K562 (cell line): ENCODE results near the gene KLHL24. TPM values are rescaled to one million over a fixed set of nuclear protein-coding genes. Genes with fewer than 3 reads are reported as not detected.

ENCODE experiments used
- ATAC-seq: fragments of 200-7000 bp; cut with Tn5 transposase; 3 replicates; pipeline ENCODE4 v1.9.1; 2020; ENCODE audit warnings: moderate library complexity
- BruUV-seq: library from RNA; stranded (reverse); fragments of 400-500 nt; replicated peaks from 2 replicates; lab custom pipeline; 2021; lab: Mats Ljungman, UMichigan
- CTCF ChIA-PET: fragments of 300-600 bp; formaldehyde crosslinking; extraction: SDS; loops from one replicate; lab custom pipeline; 2021; ENCODE audit warnings: low intra/inter-chr PET ratio; lab: Yijun Ruan, JAX
- POLR2A ChIA-PET: fragments of 300-600, 350-650 bp; sonication (Branson Sonifier 250); formaldehyde crosslinking; extraction: SDS; loops from one replicate; lab custom pipeline; 2021; ENCODE audit warnings: antibody characterized with exemption, inconsistent platforms; lab: Yijun Ruan, JAX
- DNase-seq, 4 experiments: peaks; one replicate each; pipeline versions ENCODE4 v3.0.0 to v3.0.0-alpha.2; 2011 to 2018; ENCODE audit warnings: low spot score in 3 of 4, mixed read lengths in 3 of 4; ENCODE audit errors: extremely low read depth in 1 of 4
- FAIRE-seq: peaks from 2 replicates; lab custom pipeline; 2011; peaks lifted over from hg19 to GRCh38; lab: Jason Lieb, UNC
- H2AFZ ChIP-seq: 2 replicates; pipeline ENCODE4 v1.6.0; 2011; ENCODE audit warnings: low read depth, low read length, control low read depth, inconsistent platforms
- H3K27ac ChIP-seq: fragments of 200-600 bp; 3 replicates; pipeline ENCODE4 v1.8.0; 2011; ENCODE audit warnings: low read depth, mild to moderate bottlenecking, control low read depth, inconsistent platforms, low read length, moderate library complexity, mixed read lengths; ENCODE audit errors: extremely low read depth
- H3K27me3 ChIP-seq, 2 experiments: fragments of 300-600 bp in 1 of 2; 2 replicates in 1 of 2; 3 replicates in 1 of 2; pipeline versions ENCODE4 v1.6.0 to v1.8.0; 2011; ENCODE audit warnings: inconsistent platforms in 2 of 2, low read length in 2 of 2, mild to moderate bottlenecking in 1 of 2, mixed read lengths in 1 of 2, moderate library complexity in 1 of 2; ENCODE audit not compliant: control insufficient read depth in 2 of 2, insufficient read depth in 2 of 2
- H3K36me3 ChIP-seq: fragments of 300-600 bp; 3 replicates; pipeline ENCODE4 v1.8.0; 2011; ENCODE audit warnings: mild to moderate bottlenecking, low read length, inconsistent platforms; ENCODE audit not compliant: control insufficient read depth, insufficient read depth
- H3K4me1 ChIP-seq, 2 experiments: fragments of 200-600 bp in 1 of 2; replicated peaks in 1 of 2; 2 replicates in 1 of 2; 3 replicates in 1 of 2; pipeline versions ENCODE4 v1.5.1 to v1.8.0; 2011; ENCODE audit warnings: inconsistent platforms in 2 of 2, low read length in 2 of 2, mild to moderate bottlenecking in 1 of 2, mixed read lengths in 1 of 2, moderate library complexity in 1 of 2; ENCODE audit not compliant: control insufficient read depth in 2 of 2, insufficient read depth in 2 of 2
- H3K4me2 ChIP-seq: 2 replicates; pipeline ENCODE4 v1.6.1; 2011; ENCODE audit warnings: low read length, control low read depth, inconsistent platforms, mixed read lengths; ENCODE audit not compliant: insufficient read depth
- H3K4me3 ChIP-seq: fragments of 200-600 bp; sonication (generic), shearing (Covaris generic); 2 replicates; pipeline ENCODE4 v1.5.1; 2016; ENCODE audit warnings: control low read depth, inconsistent platforms
- H3K79me2 ChIP-seq: fragments of 200-600 bp; 3 replicates; pipeline ENCODE4 v1.8.0; 2011; ENCODE audit warnings: low read length, inconsistent platforms; ENCODE audit not compliant: control insufficient read depth, insufficient read depth
- H3K9ac ChIP-seq, 2 experiments: 2 replicates each; pipeline versions ENCODE4 v1.6.0 to v1.6.1; 2011; ENCODE audit warnings: low read depth in 2 of 2, low read length in 2 of 2, control low read depth in 1 of 2, inconsistent platforms in 1 of 2, mild to moderate bottlenecking in 1 of 2, mixed read lengths in 1 of 2; ENCODE audit not compliant: insufficient read depth in 1 of 2
- H3K9me1 ChIP-seq: one replicate; pipeline ENCODE4 v1.6.0; 2011; ENCODE audit warnings: inconsistent platforms, mild to moderate bottlenecking, low read length, moderate library complexity; ENCODE audit not compliant: control insufficient read depth, insufficient read depth
- H3K9me3 ChIP-seq: replicated peaks from 2 replicates; pipeline ENCODE4 v1.5.1; 2011; ENCODE audit warnings: low read depth, low read length, inconsistent platforms; ENCODE audit not compliant: control insufficient read depth, insufficient read depth
- H4K20me1 ChIP-seq: replicated peaks from 2 replicates; pipeline ENCODE4 v1.6.1; 2011; ENCODE audit warnings: low read length, inconsistent platforms, mixed read lengths; ENCODE audit not compliant: control insufficient read depth, insufficient read depth
- CEBPB ChIP-seq: fragments of 450-650 bp; IDR thresholded peaks from 2 replicates; pipeline ENCODE4 v1.6.1; 2016; ENCODE audit warnings: missing genetic modification characterization, missing compliant biosample characterization
- CHD4 ChIP-seq: fragments of 200-600 bp; sonication (generic); IDR thresholded peaks from 3 replicates; pipeline ENCODE4 v1.6.1; 2012; ENCODE audit warnings: low read depth, mild to moderate bottlenecking, mixed read lengths, low read length, inconsistent platforms; ENCODE audit not compliant: insufficient read depth, insufficient replicate concordance, poor library complexity, severe bottlenecking
- CUX1 ChIP-seq: fragments of 200-800 bp; sonication (Bioruptor generic); IDR thresholded peaks from 2 replicates; pipeline ENCODE4 v1.6.1; 2016; ENCODE audit warnings: missing genetic modification characterization, missing compliant biosample characterization
- HBP1 ChIP-seq: fragments of 450-650 bp; formaldehyde crosslinking; IDR thresholded peaks from 2 replicates; pipeline ENCODE4 v1.4.0; 2022; ENCODE audit warnings: missing genetic modification characterization
- HDAC1 ChIP-seq, 2 experiments: fragments of 450-650 bp; IDR thresholded peaks; 2 replicates each; pipeline ENCODE4 v1.6.1; 2016 to 2017; ENCODE audit warnings: inconsistent platforms in 1 of 2, mild to moderate bottlenecking in 1 of 2, moderate library complexity in 1 of 2
- HDAC2 ChIP-seq: fragments of 450-650 bp; IDR thresholded peaks from 2 replicates; pipeline ENCODE4 v1.6.1; 2016; ENCODE audit warnings: mild to moderate bottlenecking
- HIVEP1 ChIP-seq: fragments of 250-450 bp; sonication (Bioruptor Pico); IDR thresholded peaks from 2 replicates; pipeline ENCODE4 v1.4.0; 2020; ENCODE audit warnings: mild to moderate bottlenecking
- KDM1A ChIP-seq, 2 experiments: fragments of 450-650 bp; IDR thresholded peaks; 2 replicates each; pipeline ENCODE4 v1.6.1; 2016; ENCODE audit warnings: mild to moderate bottlenecking in 2 of 2
- RBM25 ChIP-seq: fragments of 200-400 bp; formaldehyde crosslinking; IDR thresholded peaks from 2 replicates; pipeline ENCODE4 v1.6.1; 2018; ENCODE audit warnings: low read length, low read depth, moderate library complexity; ENCODE audit not compliant: severe bottlenecking
- ZKSCAN8 ChIP-seq: fragments of 200-800 bp; sonication (Bioruptor generic); IDR thresholded peaks from 2 replicates; pipeline ENCODE4 v1.6.1; 2016; ENCODE audit warnings: missing genetic modification characterization, missing compliant biosample characterization
- WGBS: fragments of 100-300 bp; shearing (Covaris generic); methylation state at CpG from one replicate; pipeline ENCODE4 v1.1.6; 2016; ENCODE audit warnings: low coverage, mixed read lengths; ENCODE audit not compliant: insufficient coverage; ENCODE audit errors: missing lambda C conversion rate; 5-methylcytosine and 5-hydroxymethylcytosine counted together
- in situ Hi-C: fragments of 300-500 bp; cut with MboI; formaldehyde crosslinking; loops from 4 replicates; pipeline ENCODE4 v1.15.0; 2018; ENCODE audit warnings: inconsistent platforms, mixed read lengths
- intact Hi-C: fragments of 100-400 bp; cut with micrococcal nuclease; formaldehyde crosslinking; loops from 2 replicates; pipeline ENCODE4 v1.14.2; 2022
- polyA plus RNA-seq, 8 experiments: library from polyadenylated mRNA; depleted of rRNA in 4 of 8; stranded (reverse) in 5 of 8; unstranded in 3 of 8; fragments of >200 nt; fragmentation: Nextera tagmentation in 2 of 8; fragmentation: Illumina TruSeq in 1 of 8; extraction: Ambion mirVana in 2 of 8; extraction: Trizol in 1 of 8; gene quantifications; 2 replicates each; pipeline versions ENCODE4 v1.2.1 to v1.2.3, GENCODE V29; 2011 to 2014; ENCODE audit warnings: inconsistent platforms in 1 of 8, missing spikeins in 1 of 8
- total RNA-seq, 7 experiments: library from RNA; depleted of rRNA in 6 of 7; stranded (reverse); fragments of >200 nt in 6 of 7; fragmentation: Illumina TruSeq in 2 of 7; extraction: Trizol in 2 of 7; gene quantifications; 2 replicates each; pipeline versions ENCODE4 v1.2.1 to v1.2.3, GENCODE V29; 2011 to 2021; ENCODE audit warnings: low replicate concordance in 1 of 7

Gene KLHL24
- total and polyA plus RNA-seq, 9 of the 15 experiments (the other 6 are each of a cell fraction or from before 2014, with no cell fraction given), result 3.3 to 21.2 (median 14.2) TPM

- Histone ChIP-seq H3K36me3 (peaks cover 8% of the 10 kb centered on the region; the same call in 2 of the 3 replicates), H2AFZ (peak overlapping the region; percentile 98), H3K4me3 (peak overlapping the region; percentile 99), H3K4me2 (peak overlapping the region; percentile 92), H3K27ac (peak overlapping the region; percentile 87), H3K9me3 (no peaks in the 10 kb centered on the region), H3K4me1 (peaks cover 5 to 17% of the 10 kb centered on the region in 2 experiments; a peak in 3 of 5 replicates), H4K20me1 (peaks cover 5% of the 10 kb centered on the region), H3K79me2 (peaks cover 46% of the 10 kb centered on the region), H3K9ac (peak overlapping the region; percentile 31 to 85; a peak in 3 of 4 replicates), H3K9me1 (no peaks in the 10 kb centered on the region), H3K27me3 (no peaks in the 10 kb centered on the region)
- ATAC-seq, result no peak
- no peak for FAIRE-seq
- in situ Hi-C loops (no loop called here), intact Hi-C loops (no loop called here)
- WGBS, result 23% methylated on average over 4 of the region's 4 CpGs
- DNase-seq, result peak in 2 of 4 experiments; percentile 13 to 15
- ChIA-PET CTCF (interaction anchor here (0.7 kb wide), 1 partner anchor 500 kb away, joined by 4 read pairs; no protein-coding TSS in a partner anchor), POLR2A (interaction anchor here (0.6 to 1.0 kb wide), 7 partner anchors 11 to 879 kb away, joined by 3 to 6 read pairs (median 3); no protein-coding TSS in a partner anchor)
- no TSS peak for BruUV-seq
- peak in 1 of 2 experiments; percentile 31; a peak in 1 of 4 replicates for TF ChIP-seq HDAC1 (IDR thresholded peaks at IDR 0.05)
- TF ChIP-seq CHD4, result no peak
- TF ChIP-seq CEBPB (tag), result no peak
- TF ChIP-seq HIVEP1, result no peak
- peak; percentile 17 to 67; a peak in 2 of 4 replicates for TF ChIP-seq KDM1A (IDR thresholded peaks at IDR 0.05)
- 0 out of 2 replicates have a peak, but pooled peaks have one; percentile 56 for TF ChIP-seq CUX1 (CRISPR knock-in tag)
- no peak for TF ChIP-seq HBP1
- no peak for TF ChIP-seq ZKSCAN8 (CRISPR knock-in tag)
- TF ChIP-seq HDAC2, result peak; percentile 53; the same call in 1 of the 2 replicates
- TF ChIP-seq RBM25, result peak; percentile 73
Measured at GRCh38 chr3:183697123-183697609, 61.7 kb downstream of the KLHL24 start.
